Measurements from ENCODE around the gene PDX1. TPM values are rescaled to one million over a fixed set of nuclear protein-coding genes. Genes with fewer than 3 reads are reported as not detected.

The PDX1 gene
- total RNA-seq, 1 experiment from 2014 or later, result 3.4 TPM

- DNase-seq (ENCODE audit: low read depth, low spot score) (no peak), ATAC-seq (no peak)
- Histone ChIP-seq H3K27ac (ENCODE audit: low read length) (no peak overlapping the region), H3K4me1 (ENCODE audit: control insufficient read depth, insufficient read depth, low read length) (no peaks in the 10 kb centered on the region), H3K36me3 (ENCODE audit: control insufficient read depth, insufficient read depth, low read length) (no peaks in the 10 kb centered on the region), H3K9me3 (ENCODE audit: control insufficient read depth, insufficient read depth, low read depth, low read length) (no peaks in the 10 kb centered on the region), H3K27me3 (ENCODE audit: control insufficient read depth, insufficient read depth, low read length) (no peaks in the 10 kb centered on the region), H3K4me3 (ENCODE audit: low read depth in 2 of 2, low read length in 2 of 2) (no peak overlapping the region)
- in situ Hi-C loops (cut with HindIII; ENCODE audit: low pct_unique_long_range_greater_than_20kb, low sequenced_read_pairs) (no loop called here), intact Hi-C loops (cut with micrococcal nuclease; ENCODE audit: unreplicated experiment) (no loop called here)
- CTCF ChIA-PET, result no interaction called here
- no TSS peak for BruUV-seq (replicated peaks)
- TF ChIP-seq TCF7L2 (IDR thresholded peaks at IDR 0.05; ENCODE audit: low read depth, low read length), result no peak
- POLR2A ChIA-PET, result no interaction called here
Measured at GRCh38 chr13:27904719-27905118, 15.1 kb upstream of the PDX1 start.

DNA sequence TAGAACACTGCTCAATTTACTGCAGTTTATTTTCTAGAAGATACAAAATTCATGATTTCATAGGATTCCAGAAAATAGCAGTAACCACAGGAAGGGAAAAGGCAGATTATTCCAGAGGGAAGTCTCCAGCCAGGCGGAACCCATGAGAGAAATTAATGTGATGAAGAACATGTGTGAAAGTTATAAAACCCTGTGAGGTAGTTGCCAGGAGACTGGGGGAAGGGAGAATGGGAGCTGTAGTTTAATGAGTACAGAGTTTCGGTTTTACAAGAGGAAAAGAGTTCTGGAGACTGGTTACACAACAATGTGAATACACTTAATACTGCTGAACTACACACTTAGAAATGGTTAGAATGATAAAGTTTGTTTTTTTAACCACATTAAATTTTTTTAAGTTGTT, 14.2 kb upstream of the PDX1 start:
- H3K27ac ChIP-seq (ENCODE audit: low read length), result no peak overlapping the region
- ChIA-PET POLR2A (no interaction called here), CTCF (no interaction called here)
- in situ Hi-C loops (cut with HindIII; ENCODE audit: low pct_unique_long_range_greater_than_20kb, low sequenced_read_pairs) (no loop called here), intact Hi-C loops (cut with micrococcal nuclease; ENCODE audit: unreplicated experiment) (no loop called here)
- no peaks in the 10 kb centered on the region for H3K4me1 ChIP-seq (ENCODE audit: control insufficient read depth, insufficient read depth, low read length)
- H3K27me3 ChIP-seq (ENCODE audit: control insufficient read depth, insufficient read depth, low read length), result no peaks in the 10 kb centered on the region
- no peaks in the 10 kb centered on the region for H3K36me3 ChIP-seq (ENCODE audit: control insufficient read depth, insufficient read depth, low read length)
- BruUV-seq (replicated peaks), result no TSS peak
- no peak overlapping the region for H3K4me3 ChIP-seq (ENCODE audit: low read depth in 2 of 2, low read length in 2 of 2)
- DNase-seq (ENCODE audit: low read depth, low spot score), result no peak
- TF ChIP-seq CTCF (IDR thresholded peaks at IDR 0.05) (no peak), TCF7L2 (IDR thresholded peaks at IDR 0.05; ENCODE audit: low read depth, low read length) (no peak), POLR2AphosphoS5 (IDR thresholded peaks at IDR 0.05; ENCODE audit: low read depth, low read length) (no peak), REST (IDR thresholded peaks at IDR 0.05; ENCODE audit: insufficient read depth in 1 of 2, low read depth in 2 of 2, low read length in 1 of 2) (no peak), SIN3A (IDR thresholded peaks at IDR 0.05; ENCODE audit: borderline replicate concordance, insufficient read depth, low read depth, low read length) (no peak)
- ATAC-seq, result no peak
- H3K9me3 ChIP-seq (ENCODE audit: control insufficient read depth, insufficient read depth, low read depth, low read length), result no peaks in the 10 kb centered on the region

DNA sequence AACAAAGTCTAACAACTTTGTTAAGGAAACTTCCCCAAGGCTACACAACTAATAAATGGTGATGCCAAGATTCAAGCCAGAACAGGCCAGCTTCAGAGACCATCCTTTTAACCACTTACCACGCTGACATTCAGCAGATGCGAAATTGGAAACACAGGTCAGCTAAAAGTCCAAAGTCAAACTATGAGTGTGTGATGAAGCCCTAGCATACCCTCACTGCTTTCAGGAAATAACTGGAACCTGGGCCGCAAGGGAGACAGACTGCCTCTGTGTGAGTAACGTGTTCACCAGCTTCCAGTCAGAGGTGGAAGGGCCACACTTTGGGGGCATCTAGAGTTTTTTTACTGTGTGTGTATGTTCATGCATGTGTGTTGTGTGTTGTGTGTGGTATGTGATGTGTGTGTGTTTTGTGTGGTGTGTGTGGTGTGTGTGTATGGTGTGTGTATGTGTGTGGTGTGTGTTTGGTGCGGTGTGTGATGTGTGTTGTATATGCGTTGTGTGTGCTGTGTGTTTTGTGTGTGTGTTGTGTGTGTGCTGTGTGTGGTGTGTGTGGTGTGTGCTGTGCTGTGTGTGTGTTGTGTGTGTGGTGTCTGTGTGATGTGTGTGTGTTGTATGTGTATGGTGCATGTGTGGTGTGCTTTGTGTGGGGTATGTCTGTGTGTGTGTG, 12.5 kb upstream of the PDX1 start:
- Histone ChIP-seq H3K36me3 (ENCODE audit: control insufficient read depth, insufficient read depth, low read length) (no peaks in the 10 kb centered on the region), H3K4me1 (ENCODE audit: control insufficient read depth, insufficient read depth, low read length) (no peaks in the 10 kb centered on the region), H3K4me3 (ENCODE audit: low read depth in 2 of 2, low read length in 2 of 2) (no peak overlapping the region), H3K27me3 (ENCODE audit: control insufficient read depth, insufficient read depth, low read length) (no peaks in the 10 kb centered on the region), H3K27ac (ENCODE audit: low read length) (no peak overlapping the region), H3K9me3 (ENCODE audit: control insufficient read depth, insufficient read depth, low read depth, low read length) (no peaks in the 10 kb centered on the region)
- no TSS peak for BruUV-seq (replicated peaks)
- in situ Hi-C loops (cut with HindIII; ENCODE audit: low pct_unique_long_range_greater_than_20kb, low sequenced_read_pairs), result no loop called here
- DNase-seq (ENCODE audit: low read depth, low spot score), result no peak
- TF ChIP-seq POLR2AphosphoS5 (IDR thresholded peaks at IDR 0.05; ENCODE audit: low read depth, low read length), result no peak
- TF ChIP-seq TCF7L2 (IDR thresholded peaks at IDR 0.05; ENCODE audit: low read depth, low read length), result no peak
- TF ChIP-seq SIN3A (IDR thresholded peaks at IDR 0.05; ENCODE audit: borderline replicate concordance, insufficient read depth, low read depth, low read length), result no peak
- no peak for TF ChIP-seq CTCF (IDR thresholded peaks at IDR 0.05)
- TF ChIP-seq REST (IDR thresholded peaks at IDR 0.05; ENCODE audit: insufficient read depth in 1 of 2, low read depth in 2 of 2, low read length in 1 of 2), result no peak
- intact Hi-C loops (cut with micrococcal nuclease; ENCODE audit: unreplicated experiment), result no loop called here
- ChIA-PET POLR2A (no interaction called here), CTCF (interaction anchor here (0.5 kb wide), 1 partner anchor 55 kb away, joined by 3 read pairs; no protein-coding TSS in a partner anchor)
- no peak for ATAC-seq
